Measurements from ENCODE around the gene HMGCR. TPM values are rescaled to one million over a fixed set of nuclear protein-coding genes. Genes with fewer than 3 reads are reported as not detected.
A peak's percentile ranks its signal among the peaks of the same experiment; 100 is the strongest.
"Not testable (repeated sequence)": the region's sequence is repeated elsewhere in the genome, so short reads cannot be mapped to it uniquely, and the experiment has no call there.

HMGCR gene
- total RNA-seq: 100 to 1,000 TPM in 1 of 4 donors, 10 to 100 TPM in 1, 1 to 10 TPM in 2; 3.3 to 132 (median 14.1) TPM

GRCh38 chr5:75336615-75337336, at the start of gene HMGCR:
Gene HMGCR, plus strand, starts transcription at chr5:75337220. Its CDS starts 5,386 bp downstream, at chr5:75342606.
- H3K27me3 ChIP-seq: no peaks in the 10 kb centered on the region
- intact Hi-C loops (cut with DNase I; ENCODE audit: low total_unique reads): loop anchor here (5.0 kb wide), 1 partner anchor 649 kb away; the partner anchor contains the start of gene HEXB
- peak within 1 kb of the TSS; percentile 85 to 93 for H3K27ac ChIP-seq
- peaks cover 0 to 7% of the 10 kb centered on the region in 2 donors for H3K4me1 ChIP-seq
- peak; percentile 97 to 98 for DNase-seq
- H3K36me3 ChIP-seq: no peaks in the 10 kb centered on the region
- no peaks in the 10 kb centered on the region for H3K9me3 ChIP-seq
- peak within 1 kb of the TSS; percentile 71 to 100 for H3K4me3 ChIP-seq
- TF ChIP-seq POLR2A (IDR thresholded peaks at IDR 0.05): peak; percentile 53 to 70
- peak in 2 of 4 experiments; percentile 21 to 24 for TF ChIP-seq CTCF (IDR thresholded peaks at IDR 0.05)

GRCh38 chr5:75291844-75292243, 45.2 kb upstream of the HMGCR start:
- H3K27me3 ChIP-seq; H3K9me3 ChIP-seq; DNase-seq; H3K4me1 ChIP-seq; intact Hi-C loops (cut with DNase I; ENCODE audit: low total_unique reads); H3K4me3 ChIP-seq; H3K36me3 ChIP-seq; H3K27ac ChIP-seq: not testable (repeated sequence)

- Histone ChIP-seq H3K36me3 (no peaks in the 10 kb centered on the region), H3K27me3 (no peaks in the 10 kb centered on the region), H3K4me1 (no peaks in the 10 kb centered on the region), H3K4me3 (no peak overlapping the region), H3K9me3 (no peaks in the 10 kb centered on the region), H3K27ac (no peak overlapping the region)
- intact Hi-C loops (cut with DNase I; ENCODE audit: low total_unique reads): no loop called here
- no peak for TF ChIP-seq CTCF (IDR thresholded peaks at IDR 0.05)
- TF ChIP-seq POLR2A (IDR thresholded peaks at IDR 0.05): no peak
- no peak for DNase-seq
Measured at GRCh38 chr5:75300084-75300483, 36.9 kb upstream of the HMGCR start.

- H3K27me3 ChIP-seq: no peaks in the 10 kb centered on the region
- TF ChIP-seq CTCF (IDR thresholded peaks at IDR 0.05): no peak
- TF ChIP-seq POLR2A (IDR thresholded peaks at IDR 0.05): no peak
- intact Hi-C loops (cut with DNase I; ENCODE audit: low total_unique reads): no loop called here
- no peaks in the 10 kb centered on the region for H3K4me1 ChIP-seq
- H3K27ac ChIP-seq: no peak overlapping the region
- no peak for DNase-seq
- H3K9me3 ChIP-seq: no peaks in the 10 kb centered on the region
- no peak overlapping the region for H3K4me3 ChIP-seq
- no peaks in the 10 kb centered on the region for H3K36me3 ChIP-seq
Measured at GRCh38 chr5:75303419-75303818, 33.6 kb upstream of the HMGCR start.

- H3K27ac ChIP-seq; H3K9me3 ChIP-seq; H3K4me1 ChIP-seq; H3K4me3 ChIP-seq; DNase-seq; intact Hi-C loops (cut with DNase I; ENCODE audit: low total_unique reads); H3K27me3 ChIP-seq; H3K36me3 ChIP-seq: not testable (repeated sequence)
Measured at GRCh38 chr5:75304486-75304885, 32.5 kb upstream of the HMGCR start.

GRCh38 chr5:75306746-75307145, 30.3 kb upstream of the HMGCR start:
- Histone ChIP-seq H3K27me3 (no peaks in the 10 kb centered on the region), H3K4me1 (no peaks in the 10 kb centered on the region), H3K4me3 (no peak overlapping the region), H3K9me3 (no peaks in the 10 kb centered on the region), H3K27ac (no peak overlapping the region), H3K36me3 (no peaks in the 10 kb centered on the region)
- no peak for DNase-seq
- intact Hi-C loops (cut with DNase I; ENCODE audit: low total_unique reads): no loop called here
- TF ChIP-seq CTCF (IDR thresholded peaks at IDR 0.05) (no peak), POLR2A (IDR thresholded peaks at IDR 0.05) (no peak)

All from uterus (tissue), 4 donors.